B cell (primary cell): ENCODE measurements around the gene TNXB. TPM values are rescaled to one million over a fixed set of nuclear protein-coding genes. Genes with fewer than 3 reads are reported as not detected.

Source experiments
- ATAC-seq: fragments of 200-7000 bp; cut with Tn5 transposase; one replicate; pipeline ENCODE4 v1.10.0; 2021; ENCODE audit warnings: low read depth, mild to moderate bottlenecking, moderate number of reproducible peaks, moderate library complexity
- CTCF ChIA-PET: fragments of 350-600 bp; sonication (Branson Sonifier 250); formaldehyde crosslinking; loops from one replicate; lab custom pipeline; 2021; ENCODE audit warnings: antibody characterized with exemption, inconsistent platforms; lab: Charles Lee
- POLR2A ChIA-PET: fragments of 350-600 bp; sonication (Branson Sonifier 250); formaldehyde crosslinking; loops from one replicate; lab custom pipeline; 2021; ENCODE audit warnings: antibody characterized with exemption; lab: Charles Lee
- DNase-seq: peaks from one replicate; pipeline ENCODE4 v3.0.0; 2013
- H2AFZ ChIP-seq: 2 replicates; pipeline ENCODE4 v1.6.1; 2012; ENCODE audit warnings: mild to moderate bottlenecking, low read depth, low read length; ENCODE audit not compliant: insufficient read depth, poor library complexity, severe bottlenecking
- H3K27ac ChIP-seq, 2 donors: 1 replicate in 1 of 2; 2 replicates in 1 of 2; pipeline ENCODE4 v1.5.1; 2012 to 2013; ENCODE audit warnings: low read length in 2 of 2, mild to moderate bottlenecking in 2 of 2, moderate library complexity in 1 of 2
- H3K27me3 ChIP-seq, 4 experiments: fragments of 200-600 bp in 1 of 4; sonication (generic) in 1 of 4; replicated peaks in 1 of 4; 1 replicate in 2 of 4; 2 replicates in 2 of 4; pipeline versions ENCODE4 v1.6.1 to v1.7.0; 2013 to 2016; ENCODE audit warnings: low read length in 3 of 4, mild to moderate bottlenecking in 2 of 4, mixed read lengths in 1 of 4, moderate library complexity in 1 of 4; ENCODE audit not compliant: insufficient read depth in 4 of 4, control insufficient read depth in 3 of 4; ENCODE audit errors: control extremely low read depth in 1 of 4
- H3K36me3 ChIP-seq, 2 experiments: replicated peaks in 1 of 2; 1 replicate in 1 of 2; 2 replicates in 1 of 2; pipeline versions ENCODE4 v1.6.1 to v1.7.1; 2013; ENCODE audit warnings: low read length in 1 of 2; ENCODE audit not compliant: insufficient read depth in 2 of 2, control insufficient read depth in 1 of 2; ENCODE audit errors: control extremely low read depth in 1 of 2, extremely low read depth in 1 of 2
- H3K4me1 ChIP-seq, 2 donors: fragments of 200-600 bp in 1 of 2; sonication (generic) in 1 of 2; 1 replicate in 1 of 2; 2 replicates in 1 of 2; pipeline versions ENCODE4 v1.5.1 to v1.6.1; 2013 to 2017; ENCODE audit warnings: low read length in 2 of 2; ENCODE audit not compliant: control insufficient read depth in 2 of 2, insufficient read depth in 2 of 2
- H3K4me2 ChIP-seq: replicated peaks from 2 replicates; pipeline ENCODE3; 2012; ENCODE audit warnings: mild to moderate bottlenecking, low read depth, low read length; ENCODE audit not compliant: poor library complexity, severe bottlenecking
- H3K4me3 ChIP-seq, 5 experiments: fragments of 200-600 bp in 1 of 5; sonication (generic) in 1 of 5; 1 replicate in 3 of 5; 2 replicates in 2 of 5; pipeline versions ENCODE4 v1.5.1 to v1.7.0; 2011 to 2016; ENCODE audit warnings: low read length in 4 of 5, mild to moderate bottlenecking in 4 of 5, low read depth in 2 of 5, control low read depth in 1 of 5, moderate library complexity in 1 of 5; ENCODE audit not compliant: insufficient read depth in 1 of 5; ENCODE audit errors: control extremely low read depth in 1 of 5, extremely low read depth in 1 of 5
- H3K79me2 ChIP-seq: fragments of 200-600 bp; sonication (generic); one replicate; pipeline ENCODE4 v1.6.0; 2016; ENCODE audit warnings: low read length; ENCODE audit not compliant: control insufficient read depth, insufficient read depth
- H3K9ac ChIP-seq: fragments of 200-600 bp; sonication (generic); 2 replicates; pipeline ENCODE4 v1.6.1; 2017; ENCODE audit warnings: mild to moderate bottlenecking, low read length, moderate library complexity
- H3K9me3 ChIP-seq, 3 donors: one replicate each; pipeline versions ENCODE4 v1.6.1 to v1.7.1; 2013; ENCODE audit warnings: low read length in 2 of 3; ENCODE audit not compliant: control insufficient read depth in 2 of 3, insufficient read depth in 1 of 3; ENCODE audit errors: control extremely low read depth in 1 of 3
- H4K20me1 ChIP-seq: 2 replicates; pipeline ENCODE4 v1.6.0; 2012; ENCODE audit warnings: mild to moderate bottlenecking, low read length; ENCODE audit not compliant: insufficient read depth, control insufficient read depth, poor library complexity, severe bottlenecking
- H3K27ac Mint-ChIP-seq: one replicate; pipeline ENCODE4 v1.8.0; 2021; ENCODE audit warnings: mixed read lengths
- H3K27me3 Mint-ChIP-seq: one replicate; pipeline ENCODE4 v1.8.0; 2021; ENCODE audit warnings: mixed read lengths
- H3K4me1 Mint-ChIP-seq: one replicate; pipeline ENCODE4 v1.8.0; 2021; ENCODE audit warnings: mixed read lengths
- H3K4me3 Mint-ChIP-seq: one replicate; pipeline ENCODE4 v1.8.0; 2021; ENCODE audit warnings: mixed read lengths
- H3K9me3 Mint-ChIP-seq: one replicate; pipeline ENCODE4 v1.8.0; 2022; ENCODE audit warnings: mixed read lengths; ENCODE audit not compliant: insufficient read depth
- CTCF ChIP-seq: fragments of 200-600 bp; IDR thresholded peaks from one replicate; pipeline ENCODE4 v1.8.0; 2022; ENCODE audit warnings: antibody characterized with exemption, mild to moderate bottlenecking
- EZH2 ChIP-seq: IDR thresholded peaks from 2 replicates; pipeline ENCODE4 v1.6.1; 2012; ENCODE audit warnings: borderline replicate concordance, low read depth, mild to moderate bottlenecking, moderate library complexity, low read length; ENCODE audit not compliant: insufficient read depth, poor library complexity, severe bottlenecking
- WGBS: methylation state at CpG from one replicate; pipeline ENCODE4 v1.1.5; 2013; ENCODE audit warnings: missing lambda C conversion rate; ENCODE audit not compliant: insufficient coverage; 5-methylcytosine and 5-hydroxymethylcytosine counted together
- intact Hi-C: fragments of 100-400 bp; cut with micrococcal nuclease; formaldehyde crosslinking; loops from one replicate; pipeline ENCODE4 v1.10.0; 2022
- polyA plus RNA-seq: library from polyadenylated mRNA; depleted of rRNA; stranded (reverse); fragments of >200 nt; gene quantifications from 2 replicates; pipeline ENCODE4 v1.2.3, GENCODE V29; 2012
- total RNA-seq, 2 donors: library from RNA; stranded (reverse); fragments of 120-200 nt in 1 of 2; gene quantifications; 1 replicate in 1 of 2; 2 replicates in 1 of 2; pipeline versions ENCODE4 v1.2.3 to v1.2.4, GENCODE V29; 2013 to 2022

TNXB gene
- total and polyA plus RNA-seq, 2 donors (not counting 1 experiment from before 2014, with no cell fraction given): 1.4 to 19.0 TPM

- Histone ChIP-seq H3K79me2 (no peaks in the 10 kb centered on the region), H3K4me2 (no peak overlapping the region), H3K9me3 (peaks cover 0 to 7% (median 0%) of the 10 kb centered on the region in 3 donors), H4K20me1 (no peaks in the 10 kb centered on the region), H3K4me1 (peaks cover 8% of the 10 kb centered on the region in 2 donors), H3K36me3 (no peaks in the 10 kb centered on the region), H3K27ac (no peak overlapping the region), H2AFZ (no peak overlapping the region), H3K9ac (no peak overlapping the region), H3K4me3 (no peak overlapping the region), H3K27me3 (peaks cover 0 to 43% (median 16%) of the 10 kb centered on the region in 4 experiments)
- WGBS: 88% methylated on average over 21 of the region's 22 CpGs
- peaks cover 59% of the 10 kb centered on the region for H3K27me3 Mint-ChIP-seq
- intact Hi-C loops: no loop called here
- no peak overlapping the region for H3K27ac Mint-ChIP-seq
- ChIA-PET CTCF (no interaction called here), POLR2A (no interaction called here)
- peaks cover 9% of the 10 kb centered on the region for H3K4me1 Mint-ChIP-seq
- H3K9me3 Mint-ChIP-seq: no peaks in the 10 kb centered on the region
- no peak overlapping the region for H3K4me3 Mint-ChIP-seq
- DNase-seq (no peak), ATAC-seq (no peak)
- TF ChIP-seq CTCF (no peak), EZH2 (no peak)
Measured at GRCh38 chr6:32083812-32084768, 25.0 kb downstream of the TNXB start.

GRCh38 chr6:32082935-32083334, 26.2 kb downstream of the TNXB start:
- Histone ChIP-seq H3K4me1 (peaks cover 8% of the 10 kb centered on the region in 2 donors), H3K36me3 (no peaks in the 10 kb centered on the region), H3K4me3 (no peak overlapping the region), H3K9ac (no peak overlapping the region), H3K27ac (no peak overlapping the region), H3K27me3 (peaks cover 0 to 43% (median 16%) of the 10 kb centered on the region in 4 experiments), H3K9me3 (peaks cover 0 to 7% (median 0%) of the 10 kb centered on the region in 3 donors), H3K4me2 (no peak overlapping the region), H4K20me1 (no peaks in the 10 kb centered on the region), H3K79me2 (no peaks in the 10 kb centered on the region), H2AFZ (no peak overlapping the region)
- CTCF ChIA-PET: no interaction called here
- Mint-ChIP-seq H3K9me3 (no peaks in the 10 kb centered on the region), H3K4me1 (peaks cover 9% of the 10 kb centered on the region), H3K27ac (no peak overlapping the region), H3K27me3 (peaks cover 56% of the 10 kb centered on the region), H3K4me3 (no peak overlapping the region)
- ATAC-seq (no peak), DNase-seq (no peak)
- intact Hi-C loops: no loop called here
- POLR2A ChIA-PET: no interaction called here
- TF ChIP-seq EZH2: no peak
- TF ChIP-seq CTCF: no peak
- WGBS: 99% methylated on average over 7 of the region's 9 CpGs
